ENCODE measurements around the gene ARHGAP8. TPM values are rescaled to one million over a fixed set of nuclear protein-coding genes. Genes with fewer than 3 reads are reported as not detected.

ARHGAP8 gene
- total RNA-seq, 2 experiments from 2014 or later, result 2.1 to 3.2 TPM

GRCh38 chr22:44821741-44822475 lies 69.5 kb downstream of the ARHGAP8 start:
- H3K36me3 Mint-ChIP-seq (ENCODE audit: low read depth), result no peaks in the 10 kb centered on the region
- no peak overlapping the region for H3K4me3 Mint-ChIP-seq
- CTCF ChIA-PET, result interaction anchor here (1.2 kb wide), 1 partner anchor 15 kb away, joined by 4 read pairs; no protein-coding TSS in a partner anchor
- H3K27ac Mint-ChIP-seq, result no peak overlapping the region
- intact Hi-C loops (cut with micrococcal nuclease), result loop anchor here (5.0 kb wide), 1 partner anchor 265 kb away; no protein-coding TSS in a partner anchor
- H3K9me3 Mint-ChIP-seq, result no peaks in the 10 kb centered on the region
- ATAC-seq (no peak), DNase-seq (no peak)
- TF ChIP-seq, protein P1, sequence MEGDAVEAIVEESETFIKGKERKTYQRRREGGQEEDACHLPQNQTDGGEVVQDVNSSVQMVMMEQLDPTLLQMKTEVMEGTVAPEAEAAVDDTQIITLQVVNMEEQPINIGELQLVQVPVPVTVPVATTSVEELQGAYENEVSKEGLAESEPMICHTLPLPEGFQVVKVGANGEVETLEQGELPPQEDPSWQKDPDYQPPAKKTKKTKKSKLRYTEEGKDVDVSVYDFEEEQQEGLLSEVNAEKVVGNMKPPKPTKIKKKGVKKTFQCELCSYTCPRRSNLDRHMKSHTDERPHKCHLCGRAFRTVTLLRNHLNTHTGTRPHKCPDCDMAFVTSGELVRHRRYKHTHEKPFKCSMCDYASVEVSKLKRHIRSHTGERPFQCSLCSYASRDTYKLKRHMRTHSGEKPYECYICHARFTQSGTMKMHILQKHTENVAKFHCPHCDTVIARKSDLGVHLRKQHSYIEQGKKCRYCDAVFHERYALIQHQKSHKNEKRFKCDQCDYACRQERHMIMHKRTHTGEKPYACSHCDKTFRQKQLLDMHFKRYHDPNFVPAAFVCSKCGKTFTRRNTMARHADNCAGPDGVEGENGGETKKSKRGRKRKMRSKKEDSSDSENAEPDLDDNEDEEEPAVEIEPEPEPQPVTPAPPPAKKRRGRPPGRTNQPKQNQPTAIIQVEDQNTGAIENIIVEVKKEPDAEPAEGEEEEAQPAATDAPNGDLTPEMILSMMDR (IDR thresholded peaks at IDR 0.05), result no peak
- POLR2A ChIA-PET, result no interaction called here
- H3K4me1 Mint-ChIP-seq (ENCODE audit: low read depth), result no peaks in the 10 kb centered on the region
- peaks cover 2% of the 10 kb centered on the region for H3K27me3 Mint-ChIP-seq

- ATAC-seq (no peak), DNase-seq (no peak)
- no peaks in the 10 kb centered on the region for H3K36me3 Mint-ChIP-seq (ENCODE audit: low read depth)
- TF ChIP-seq, protein P1 (IDR thresholded peaks at IDR 0.05), result no peak
- ChIA-PET POLR2A (no interaction called here), CTCF (no interaction called here)
- H3K4me1 Mint-ChIP-seq (ENCODE audit: low read depth), result no peaks in the 10 kb centered on the region
- no peak overlapping the region for H3K4me3 Mint-ChIP-seq
- H3K27me3 Mint-ChIP-seq, result peaks cover 5% of the 10 kb centered on the region
- H3K9me3 Mint-ChIP-seq, result no peaks in the 10 kb centered on the region
- intact Hi-C loops (cut with micrococcal nuclease), result loop anchor here (5.0 kb wide), 1 partner anchor 265 kb away; no protein-coding TSS in a partner anchor
- H3K27ac Mint-ChIP-seq, result no peak overlapping the region
Measured at GRCh38 chr22:44822534-44822933, 70.2 kb downstream of the ARHGAP8 start.

DNA sequence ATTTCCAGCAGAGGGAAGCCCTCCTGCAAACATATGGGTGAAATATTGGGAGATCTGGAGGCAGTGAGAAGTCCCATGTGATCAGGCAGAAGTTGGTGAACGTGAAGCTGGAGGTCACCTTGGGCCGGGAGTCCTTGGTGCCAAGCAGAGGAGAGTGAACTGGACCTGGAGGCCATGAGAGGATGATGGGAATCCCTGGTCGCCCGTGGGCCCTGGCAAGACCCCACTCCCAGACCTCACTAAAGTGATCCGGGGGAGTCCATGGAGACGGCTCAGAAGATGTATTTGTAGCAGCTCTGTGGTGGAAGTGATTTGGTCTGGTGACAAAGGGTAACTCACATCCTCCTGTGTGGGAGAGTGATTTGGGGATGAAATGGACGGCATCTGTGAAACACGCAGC lies 71.0 kb downstream of the ARHGAP8 start:
- TF ChIP-seq, protein P1 (IDR thresholded peaks at IDR 0.05), result no peak
- ChIA-PET CTCF (no interaction called here), POLR2A (no interaction called here)
- no peaks in the 10 kb centered on the region for H3K9me3 Mint-ChIP-seq
- no peaks in the 10 kb centered on the region for H3K36me3 Mint-ChIP-seq (ENCODE audit: low read depth)
- intact Hi-C loops (cut with micrococcal nuclease), result loop anchor here (5.0 kb wide), 1 partner anchor 264 kb away; no protein-coding TSS in a partner anchor
- no peak overlapping the region for H3K4me3 Mint-ChIP-seq
- DNase-seq (no peak), ATAC-seq (no peak)
- H3K27ac Mint-ChIP-seq, result no peak overlapping the region
- peaks cover 10% of the 10 kb centered on the region for H3K27me3 Mint-ChIP-seq
- H3K4me1 Mint-ChIP-seq (ENCODE audit: low read depth), result no peaks in the 10 kb centered on the region

GRCh38 chr22:44823806-44824205 lies 71.4 kb downstream of the ARHGAP8 start:
- CTCF ChIA-PET, result no interaction called here

GRCh38 chr22:44824271-44824670 lies 71.9 kb downstream of the ARHGAP8 start:
- Mint-ChIP-seq H3K4me1 (ENCODE audit: low read depth) (no peaks in the 10 kb centered on the region), H3K27ac (no peak overlapping the region), H3K36me3 (ENCODE audit: low read depth) (no peaks in the 10 kb centered on the region), H3K4me3 (no peak overlapping the region), H3K27me3 (peaks cover 10% of the 10 kb centered on the region), H3K9me3 (no peaks in the 10 kb centered on the region)
- ATAC-seq (no peak), DNase-seq (no peak)
- intact Hi-C loops (cut with micrococcal nuclease), result loop anchor here (5.0 kb wide), 1 partner anchor 263 kb away; no protein-coding TSS in a partner anchor
- ChIA-PET POLR2A (interaction anchor here (0.9 kb wide), 1 partner anchor 271 kb away, joined by 3 read pairs; no protein-coding TSS in a partner anchor), CTCF (no interaction called here)
- TF ChIP-seq, protein P1 (IDR thresholded peaks at IDR 0.05), result no peak

More at GRCh38 chr22:44823806-44824205, 71.4 kb downstream of the ARHGAP8 start:
- POLR2A ChIA-PET, result no interaction called here
- TF ChIP-seq, protein P1 (IDR thresholded peaks at IDR 0.05), result no peak
- H3K27me3 Mint-ChIP-seq, result peaks cover 10% of the 10 kb centered on the region
- H3K27ac Mint-ChIP-seq, result no peak overlapping the region
- intact Hi-C loops (cut with micrococcal nuclease), result loop anchor here (5.0 kb wide), 1 partner anchor 263 kb away; no protein-coding TSS in a partner anchor
- H3K4me3 Mint-ChIP-seq, result no peak overlapping the region
- no peaks in the 10 kb centered on the region for H3K9me3 Mint-ChIP-seq
- ATAC-seq (no peak), DNase-seq (no peak)
- H3K36me3 Mint-ChIP-seq (ENCODE audit: low read depth), result no peaks in the 10 kb centered on the region
- no peaks in the 10 kb centered on the region for H3K4me1 Mint-ChIP-seq (ENCODE audit: low read depth)
